Colonic mucosa (tissue), 4 donors: ENCODE results near the gene SNX14. TPM values are rescaled to one million over a fixed set of nuclear protein-coding genes. Genes with fewer than 3 reads are reported as not detected.

Source experiments
- DNase-seq: peaks from one replicate; pipeline ENCODE4 v3.0.0-alpha.2; 2020
- H3K27ac ChIP-seq: fragments of 200-600 bp; one replicate; pipeline ENCODE4 v1.8.0; 2021
- H3K27me3 ChIP-seq: fragments of 200-600 bp; one replicate; pipeline ENCODE4 v1.8.0; 2021
- H3K36me3 ChIP-seq: fragments of 200-600 bp; one replicate; pipeline ENCODE4 v1.8.0; 2021
- H3K4me1 ChIP-seq: fragments of 200-600 bp; one replicate; pipeline ENCODE4 v1.8.0; 2021; ENCODE audit warnings: mild to moderate bottlenecking
- H3K4me3 ChIP-seq: fragments of 200-600 bp; one replicate; pipeline ENCODE4 v1.8.0; 2021
- H3K9ac ChIP-seq, 2 donors: one replicate each; pipeline ENCODE4 v1.7.0; 2013; ENCODE audit warnings: control low read depth in 2 of 2, low read depth in 2 of 2, low read length in 2 of 2
- H3K9me3 ChIP-seq: fragments of 200-600 bp; one replicate; pipeline ENCODE4 v1.8.0; 2021
- intact Hi-C: fragments of 100-400 bp; cut with DNase I; formaldehyde crosslinking; loops from one replicate; pipeline ENCODE4 v1.14.1; 2022
- total RNA-seq, 2 donors: library from RNA; stranded (reverse); fragmentation: NEBNext Ultra II Directional in 1 of 2; extraction: Animal tissue kit (Norgen Biotek cat#: 25700) in 1 of 2; gene quantifications; one replicate each; pipeline ENCODE4 v1.2.1, GENCODE V29; 2021
- TF ChIP-seq, protein P1 (sequence below): fragments of 200-600 bp; IDR thresholded peaks from one replicate; pipeline ENCODE4 v1.8.0; 2022; ENCODE audit warnings: antibody characterized with exemption, mild to moderate bottlenecking
- donor health status: healthy.
- donor health status: DM: no; HTN: no; CAD: no.
- donor health status: DM: no; HTN: no; CAD: no.

The SNX14 gene
- total RNA-seq, 2 donors from 2014 or later = 52.5 to 80.6 TPM

DNA sequence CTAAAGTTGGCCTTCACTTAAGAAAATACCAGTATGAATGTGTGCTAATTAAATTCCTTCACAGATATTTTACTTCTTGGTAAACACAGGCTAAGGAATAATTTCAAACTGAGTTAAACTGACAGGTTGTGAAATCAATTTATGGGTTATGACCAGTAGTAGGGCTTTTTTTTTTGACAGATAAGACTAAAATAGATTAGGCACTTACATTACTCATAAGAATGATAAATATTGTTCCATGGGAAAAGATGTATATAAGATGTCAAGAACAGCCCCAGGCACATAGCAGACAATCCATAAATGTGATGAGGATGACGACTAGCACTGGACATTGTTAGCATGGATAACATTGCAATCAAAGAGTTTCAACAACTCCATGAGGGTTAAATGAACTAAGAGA lies 120.9 kb downstream of the SNX14 start:
- intact Hi-C loops = no loop called here
- no peak overlapping the region for H3K4me3 ChIP-seq

DNA sequence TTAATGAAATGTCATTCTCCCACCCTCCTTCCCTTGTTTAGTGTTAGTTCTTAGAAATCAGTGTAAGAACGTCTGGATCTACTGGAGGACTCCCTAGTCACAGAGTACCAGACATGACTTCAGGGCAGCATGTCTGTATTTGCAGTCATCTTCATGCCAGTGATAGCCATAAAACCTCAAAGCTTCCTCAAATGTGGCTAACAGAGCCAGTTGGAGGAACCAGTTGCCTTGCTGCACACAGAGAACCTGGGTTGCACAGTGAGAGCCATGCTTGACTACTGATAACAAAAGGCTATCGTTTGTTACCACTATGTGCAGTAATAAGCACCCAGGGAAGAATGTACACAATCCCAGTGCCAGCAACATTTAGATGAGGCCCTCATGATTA lies 123.6 kb downstream of the SNX14 start:
- Histone ChIP-seq H3K36me3 (no peaks in the 10 kb centered on the region), H3K27me3 (no peaks in the 10 kb centered on the region), H3K9me3 (no peaks in the 10 kb centered on the region), H3K9ac (no peak overlapping the region), H3K4me1 (no peaks in the 10 kb centered on the region), H3K4me3 (no peak overlapping the region), H3K27ac (no peak overlapping the region)
- no peak for DNase-seq
- intact Hi-C loops = no loop called here
- TF ChIP-seq, protein P1, sequence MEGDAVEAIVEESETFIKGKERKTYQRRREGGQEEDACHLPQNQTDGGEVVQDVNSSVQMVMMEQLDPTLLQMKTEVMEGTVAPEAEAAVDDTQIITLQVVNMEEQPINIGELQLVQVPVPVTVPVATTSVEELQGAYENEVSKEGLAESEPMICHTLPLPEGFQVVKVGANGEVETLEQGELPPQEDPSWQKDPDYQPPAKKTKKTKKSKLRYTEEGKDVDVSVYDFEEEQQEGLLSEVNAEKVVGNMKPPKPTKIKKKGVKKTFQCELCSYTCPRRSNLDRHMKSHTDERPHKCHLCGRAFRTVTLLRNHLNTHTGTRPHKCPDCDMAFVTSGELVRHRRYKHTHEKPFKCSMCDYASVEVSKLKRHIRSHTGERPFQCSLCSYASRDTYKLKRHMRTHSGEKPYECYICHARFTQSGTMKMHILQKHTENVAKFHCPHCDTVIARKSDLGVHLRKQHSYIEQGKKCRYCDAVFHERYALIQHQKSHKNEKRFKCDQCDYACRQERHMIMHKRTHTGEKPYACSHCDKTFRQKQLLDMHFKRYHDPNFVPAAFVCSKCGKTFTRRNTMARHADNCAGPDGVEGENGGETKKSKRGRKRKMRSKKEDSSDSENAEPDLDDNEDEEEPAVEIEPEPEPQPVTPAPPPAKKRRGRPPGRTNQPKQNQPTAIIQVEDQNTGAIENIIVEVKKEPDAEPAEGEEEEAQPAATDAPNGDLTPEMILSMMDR = no peak

More for the DNA sequence above, 120.9 kb downstream of the SNX14 start:
- Histone ChIP-seq H3K27me3 (no peaks in the 10 kb centered on the region), H3K9ac (no peak overlapping the region), H3K9me3 (no peaks in the 10 kb centered on the region), H3K4me1 (no peaks in the 10 kb centered on the region), H3K36me3 (no peaks in the 10 kb centered on the region), H3K27ac (no peak overlapping the region)
- DNase-seq = no peak
- TF ChIP-seq, protein P1 = no peak

DNA sequence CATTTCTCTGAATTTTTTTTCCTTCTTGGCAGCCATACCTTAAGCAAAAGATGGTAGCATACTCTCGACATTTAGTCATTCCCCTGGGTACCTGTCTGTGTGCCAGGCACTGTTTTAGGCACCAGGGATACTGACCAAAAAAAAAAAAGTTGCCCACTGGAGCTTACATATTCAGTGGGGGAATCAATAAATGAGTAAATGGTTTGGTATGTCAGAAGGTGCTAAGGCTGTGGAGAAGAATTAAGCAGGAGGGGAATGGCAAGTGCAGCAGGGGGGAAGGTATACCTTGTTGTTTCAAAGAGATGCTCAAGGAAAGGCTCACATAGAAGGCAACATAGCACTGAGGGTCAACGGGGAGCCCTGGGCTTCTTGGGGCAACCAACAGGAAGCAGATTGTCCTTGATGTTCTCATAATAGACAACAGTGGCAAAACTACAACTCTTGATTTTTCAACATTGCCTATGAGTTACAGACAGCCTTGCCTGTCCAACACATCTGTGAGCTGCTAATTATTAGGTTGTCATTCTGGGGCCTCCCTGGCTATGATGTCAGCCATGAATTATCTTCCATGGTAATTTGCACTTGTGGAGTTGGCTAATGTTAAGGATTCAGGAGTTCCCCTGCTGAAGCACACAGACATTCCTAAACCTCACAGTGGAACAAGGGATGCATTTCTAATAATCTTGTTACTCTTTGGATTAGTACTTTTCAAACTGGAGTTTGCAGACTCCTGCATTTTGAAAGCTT lies 124.2 kb downstream of the SNX14 start:
- Histone ChIP-seq H3K9ac (no peak overlapping the region), H3K36me3 (no peaks in the 10 kb centered on the region), H3K4me1 (no peaks in the 10 kb centered on the region), H3K4me3 (no peak overlapping the region), H3K27me3 (no peaks in the 10 kb centered on the region), H3K9me3 (no peaks in the 10 kb centered on the region), H3K27ac (no peak overlapping the region)
- intact Hi-C loops = no loop called here
- DNase-seq = no peak
- TF ChIP-seq, protein P1 = no peak

DNA sequence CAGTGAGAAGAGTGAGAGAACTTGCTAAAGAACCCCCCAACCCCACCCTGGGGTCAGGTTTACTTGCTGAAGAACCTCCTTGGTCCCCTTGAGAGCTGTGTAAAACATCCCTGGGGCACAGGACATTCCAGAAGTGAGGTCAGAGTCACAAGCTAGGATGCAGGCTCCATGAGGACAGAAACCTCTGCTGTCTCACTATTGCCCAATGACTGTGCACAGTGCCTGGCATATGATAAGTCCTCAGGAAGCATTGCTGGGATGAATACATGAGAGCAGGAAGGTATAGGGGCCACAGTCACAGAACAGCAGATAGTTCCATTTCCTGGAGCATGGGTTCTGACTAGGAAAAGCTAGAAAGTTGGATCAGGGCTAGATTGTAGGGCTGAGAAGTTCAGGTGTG lies 125.3 kb downstream of the SNX14 start:
- H3K36me3 ChIP-seq = no peaks in the 10 kb centered on the region
- intact Hi-C loops = no loop called here
- TF ChIP-seq, protein P1 = no peak
- DNase-seq = no peak
- H3K27me3 ChIP-seq = no peaks in the 10 kb centered on the region
- H3K4me3 ChIP-seq = no peak overlapping the region
- H3K9ac ChIP-seq = no peak overlapping the region
- H3K9me3 ChIP-seq = no peaks in the 10 kb centered on the region
- no peak overlapping the region for H3K27ac ChIP-seq
- no peaks in the 10 kb centered on the region for H3K4me1 ChIP-seq

DNA sequence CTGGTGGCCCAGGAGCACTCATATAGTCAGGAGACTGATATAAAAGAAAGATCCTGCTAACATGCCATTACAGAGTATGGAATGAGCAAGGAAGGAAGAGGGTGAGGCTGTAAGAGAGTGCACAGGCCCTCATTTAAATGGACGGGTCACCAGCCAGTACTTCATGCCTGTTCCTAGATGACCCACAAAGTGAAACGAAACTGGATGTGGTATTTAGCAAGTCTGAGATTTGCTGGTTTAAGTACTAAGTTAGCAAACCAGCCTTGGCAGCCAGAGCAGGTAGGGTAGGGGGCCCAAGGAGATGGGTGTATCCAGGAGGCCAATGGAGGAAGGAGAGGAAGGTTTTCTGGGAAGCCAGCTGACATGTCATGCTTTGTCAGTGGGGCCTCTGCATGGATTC lies 127.9 kb downstream of the SNX14 start:
- H3K4me3 ChIP-seq = no peak overlapping the region
- no peak overlapping the region for H3K9ac ChIP-seq
- intact Hi-C loops = no loop called here
- H3K36me3 ChIP-seq = no peaks in the 10 kb centered on the region
- DNase-seq = no peak
- H3K27ac ChIP-seq = no peak overlapping the region
- TF ChIP-seq, protein P1 = no peak
- H3K9me3 ChIP-seq = no peaks in the 10 kb centered on the region
- no peaks in the 10 kb centered on the region for H3K27me3 ChIP-seq
- H3K4me1 ChIP-seq = no peaks in the 10 kb centered on the region
